Mesendoderm (in vitro differentiated cells): ENCODE data around the gene GULP1.
"Not testable (repeated sequence)": the region's sequence is repeated elsewhere in the genome, so short reads cannot be mapped to it uniquely, and the experiment has no call there.

Source experiments
- DNase-seq: peaks from one replicate; pipeline ENCODE4 v3.0.0; 2013
- H2AK5ac ChIP-seq: 2 replicates; pipeline ENCODE4 v1.6.1; 2013; ENCODE audit warnings: low read length, inconsistent platforms
- H2BK120ac ChIP-seq: 2 replicates; pipeline ENCODE4 v1.6.1; 2013; ENCODE audit warnings: low read depth, mild to moderate bottlenecking, low read length, moderate library complexity, mixed read lengths
- H2BK15ac ChIP-seq: replicated peaks from 2 replicates; pipeline ENCODE4 v1.6.1; 2013; ENCODE audit warnings: low read depth, mild to moderate bottlenecking, moderate library complexity
- H2BK5ac ChIP-seq: 2 replicates; pipeline ENCODE4 v1.6.1; 2013; ENCODE audit warnings: low read length, inconsistent platforms
- H3K18ac ChIP-seq: 2 replicates; pipeline ENCODE4 v1.6.1; 2013; ENCODE audit warnings: mild to moderate bottlenecking, low read length, mixed read lengths
- H3K23ac ChIP-seq: one replicate; pipeline ENCODE4 v1.6.1; 2013; ENCODE audit warnings: low read length
- H3K27ac ChIP-seq: 2 replicates; pipeline ENCODE4 v1.5.1; 2013; ENCODE audit warnings: low read depth, mild to moderate bottlenecking, inconsistent platforms, low read length, moderate library complexity
- H3K27me3 ChIP-seq: 2 replicates; pipeline ENCODE4 v1.6.1; 2013; ENCODE audit warnings: low read length, control low read depth, mild to moderate bottlenecking, inconsistent platforms; ENCODE audit not compliant: insufficient read depth, poor library complexity
- H3K36me3 ChIP-seq: 2 replicates; pipeline ENCODE4 v1.6.1; 2013; ENCODE audit warnings: low read length, inconsistent platforms; ENCODE audit not compliant: control insufficient read depth, insufficient read depth
- H3K4ac ChIP-seq: one replicate; pipeline ENCODE4 v1.6.1; 2013; ENCODE audit warnings: low read depth, mild to moderate bottlenecking, low read length, moderate library complexity
- H3K4me1 ChIP-seq: 2 replicates; pipeline ENCODE4 v1.6.1; 2013; ENCODE audit warnings: low read depth, low read length, inconsistent platforms; ENCODE audit not compliant: control insufficient read depth
- H3K4me2 ChIP-seq: 2 replicates; pipeline ENCODE4 v1.6.1; 2013; ENCODE audit warnings: low read length
- H3K4me3 ChIP-seq: 2 replicates; pipeline ENCODE4 v1.5.1; 2013; ENCODE audit warnings: mild to moderate bottlenecking, low read length
- H3K56ac ChIP-seq: one replicate; pipeline ENCODE4 v1.6.1; 2013; ENCODE audit warnings: low read length
- H3K79me1 ChIP-seq: 2 replicates; pipeline ENCODE4 v1.6.1; 2013; ENCODE audit warnings: low read length, inconsistent platforms
- H3K79me2 ChIP-seq: 2 replicates; pipeline ENCODE4 v1.6.1; 2013; ENCODE audit warnings: mild to moderate bottlenecking, low read length; ENCODE audit not compliant: control insufficient read depth, insufficient read depth
- H3K9ac ChIP-seq: 2 replicates; pipeline ENCODE4 v1.6.1; 2013; ENCODE audit warnings: low read length, inconsistent platforms
- H4K5ac ChIP-seq: one replicate; pipeline ENCODE4 v1.6.1; 2013; ENCODE audit warnings: low read length
- H4K8ac ChIP-seq: one replicate; pipeline ENCODE4 v1.6.1; 2013; ENCODE audit warnings: low read depth, mild to moderate bottlenecking, control low read depth, low read length, moderate library complexity
- WGBS: extraction: QIAGEN DNeasy Blood & Tissue Kit; methylation state at CpG from one replicate; pipeline ENCODE4 v1.1.7; 2013; ENCODE audit warnings: low lambda C conversion rate, missing lambda C conversion rate; ENCODE audit not compliant: insufficient coverage; ENCODE audit errors: extremely low coverage; 5-methylcytosine and 5-hydroxymethylcytosine counted together

Gene GULP1

GRCh38 chr2:188284251-188284650 lies 7.4 kb upstream of the GULP1 start:
- H3K4me1 ChIP-seq, H3K27me3 ChIP-seq, H3K36me3 ChIP-seq, H2BK5ac ChIP-seq, H3K56ac ChIP-seq, H3K4me2 ChIP-seq, H3K4ac ChIP-seq, DNase-seq, H3K4me3 ChIP-seq, H3K18ac ChIP-seq, H3K9ac ChIP-seq, H4K5ac ChIP-seq, H3K79me1 ChIP-seq, H2BK120ac ChIP-seq, H3K23ac ChIP-seq, H3K27ac ChIP-seq, H2AK5ac ChIP-seq, H2BK15ac ChIP-seq, H3K79me2 ChIP-seq: not testable (repeated sequence)
- peak overlapping the region; percentile 56 for H4K8ac ChIP-seq
- WGBS = no CpG with 5 or more reads among the region's 3 CpGs

- peak overlapping the region; percentile 36 for H2BK15ac ChIP-seq
- no peak overlapping the region for H2BK120ac ChIP-seq
- H3K23ac ChIP-seq = no peak overlapping the region
- H3K79me1 ChIP-seq = no peaks in the 10 kb centered on the region
- H3K4ac ChIP-seq = no peak overlapping the region
- H2BK5ac ChIP-seq = no peak overlapping the region
- no peak overlapping the region for H3K9ac ChIP-seq
- no peaks in the 10 kb centered on the region for H3K27me3 ChIP-seq
- no CpG with 5 or more reads among the region's 5 CpGs for WGBS
- no peak overlapping the region for H3K4me2 ChIP-seq
- no peaks in the 10 kb centered on the region for H3K79me2 ChIP-seq
- H2AK5ac ChIP-seq = no peak overlapping the region
- no peak for DNase-seq
- no peaks in the 10 kb centered on the region for H3K4me1 ChIP-seq
- H3K18ac ChIP-seq = no peak overlapping the region
- no peak overlapping the region for H4K5ac ChIP-seq
- H3K27ac ChIP-seq = no peak overlapping the region
- H3K4me3 ChIP-seq = no peak overlapping the region
- no peaks in the 10 kb centered on the region for H3K36me3 ChIP-seq
- no peak overlapping the region for H4K8ac ChIP-seq
- no peak overlapping the region for H3K56ac ChIP-seq
These were observed 6.6 kb upstream of the GULP1 start for GRCh38 chr2:188285049-188285448.

GRCh38 chr2:188285774-188286173 lies 5.9 kb upstream of the GULP1 start:
- H3K79me1 ChIP-seq = no peaks in the 10 kb centered on the region
- no peak overlapping the region for H3K56ac ChIP-seq
- no peak overlapping the region for H3K4me3 ChIP-seq
- H3K4me1 ChIP-seq = no peaks in the 10 kb centered on the region
- no CpG with 5 or more reads among the region's 2 CpGs for WGBS
- H3K27me3 ChIP-seq = no peaks in the 10 kb centered on the region
- H2BK120ac ChIP-seq = no peak overlapping the region
- no peak for DNase-seq
- H2AK5ac ChIP-seq = no peak overlapping the region
- no peak overlapping the region for H3K27ac ChIP-seq
- H3K18ac ChIP-seq = no peak overlapping the region
- H3K23ac ChIP-seq = no peak overlapping the region
- H4K8ac ChIP-seq = no peak overlapping the region
- H4K5ac ChIP-seq = no peak overlapping the region
- no peak overlapping the region for H3K4me2 ChIP-seq
- H3K9ac ChIP-seq = no peak overlapping the region
- H3K4ac ChIP-seq = peak overlapping the region; percentile 31
- H2BK15ac ChIP-seq = no peak overlapping the region
- H3K79me2 ChIP-seq = no peaks in the 10 kb centered on the region
- H3K36me3 ChIP-seq = no peaks in the 10 kb centered on the region
- no peak overlapping the region for H2BK5ac ChIP-seq

DNA sequence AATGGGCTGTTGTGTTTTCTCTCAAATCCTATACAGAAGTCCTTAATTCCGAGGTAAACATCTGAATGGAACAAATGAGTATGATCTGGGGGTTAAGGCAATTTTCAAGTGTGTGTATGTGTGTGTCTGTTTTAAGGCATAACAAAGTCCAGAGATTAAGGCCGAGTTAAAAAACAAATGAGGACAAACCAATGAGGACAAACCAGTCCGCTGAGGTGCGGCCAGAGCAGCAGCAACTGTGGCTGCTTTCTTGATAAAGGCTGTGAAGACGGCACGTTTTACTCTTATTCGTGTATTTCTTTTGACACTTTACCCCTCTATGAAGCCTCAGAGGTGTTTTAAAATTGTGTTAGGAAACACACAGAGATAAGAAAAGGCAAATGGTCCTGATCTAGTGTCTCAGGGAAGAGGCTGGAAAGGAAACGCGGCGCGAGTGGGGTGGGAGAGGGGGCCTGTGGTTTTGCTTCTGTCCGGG lies 495 bp upstream of the GULP1 start:
- Histone ChIP-seq H3K36me3 (no peaks in the 10 kb centered on the region), H3K27me3 (no peaks in the 10 kb centered on the region), H3K4me2 (peak overlapping the region; percentile 78), H2AK5ac (no peak overlapping the region), H3K56ac (peak overlapping the region; percentile 91), H3K4me3 (peak overlapping the region; percentile 83), H3K23ac (no peak overlapping the region), H3K9ac (peak overlapping the region; percentile 80), H2BK120ac (no peak overlapping the region), H2BK5ac (peak overlapping the region; percentile 74), H3K79me2 (peaks cover 27% of the 10 kb centered on the region), H3K4me1 (no peaks in the 10 kb centered on the region), H4K8ac (no peak overlapping the region), H3K79me1 (no peaks in the 10 kb centered on the region), H3K4ac (peak overlapping the region; percentile 25), H4K5ac (no peak overlapping the region), H3K27ac (peak overlapping the region; percentile 76), H2BK15ac (no peak overlapping the region), H3K18ac (peak overlapping the region; percentile 97)
- DNase-seq = peak; percentile 66
- WGBS = no CpG with 5 or more reads among the region's 12 CpGs

GRCh38 chr2:188292348-188293239 lies 920 bp downstream of the GULP1 start:
- no CpG with 5 or more reads among the region's 54 CpGs for WGBS
- no peaks in the 10 kb centered on the region for H3K79me1 ChIP-seq
- peak; percentile 94 for DNase-seq

More at GRCh38 chr2:188292348-188293239, 920 bp downstream of the GULP1 start:
- H3K4me3 ChIP-seq = peak overlapping the region; percentile 83
- H4K5ac ChIP-seq = no peak overlapping the region
- H3K4me1 ChIP-seq = no peaks in the 10 kb centered on the region
- H2AK5ac ChIP-seq = no peak overlapping the region
- H3K23ac ChIP-seq = no peak overlapping the region
- H3K9ac ChIP-seq = peak overlapping the region; percentile 80
- H2BK15ac ChIP-seq = no peak overlapping the region
- H2BK5ac ChIP-seq = peak overlapping the region; percentile 87
- H4K8ac ChIP-seq = peak overlapping the region; percentile 7
- H3K4me2 ChIP-seq = peak overlapping the region; percentile 45
- peak overlapping the region; percentile 98 for H3K4ac ChIP-seq
- no peaks in the 10 kb centered on the region for H3K27me3 ChIP-seq
- H3K27ac ChIP-seq = peak overlapping the region; percentile 76
- H3K36me3 ChIP-seq = no peaks in the 10 kb centered on the region
- H3K18ac ChIP-seq = peak overlapping the region; percentile 97
- peak overlapping the region; percentile 63 for H2BK120ac ChIP-seq
- H3K79me2 ChIP-seq = peaks cover 34% of the 10 kb centered on the region
- peak overlapping the region; percentile 91 for H3K56ac ChIP-seq
